Hepatocyte (in vitro differentiated cells): ENCODE data around the gene ASXL1. TPM values are rescaled to one million over a fixed set of nuclear protein-coding genes. Genes with fewer than 3 reads are reported as not detected.

Experiments
- DNase-seq: peaks from one replicate; pipeline ENCODE4 v3.0.0-alpha.2; 2016; ENCODE audit warnings: low spot score
- H2AFZ ChIP-seq: fragments of 200-600 bp; sonication (generic); 2 replicates; pipeline ENCODE4 v1.6.0; 2016; ENCODE audit warnings: antibody characterized with exemption, mild to moderate bottlenecking
- H3K27ac ChIP-seq: fragments of 200-600 bp; sonication (generic); 2 replicates; pipeline ENCODE4 v1.5.1; 2016; ENCODE audit warnings: mild to moderate bottlenecking
- H3K27me3 ChIP-seq: fragments of 200-600 bp; sonication (generic); 2 replicates; pipeline ENCODE4 v1.6.1; 2016
- H3K36me3 ChIP-seq: fragments of 200-600 bp; sonication (generic); replicated peaks from 2 replicates; pipeline ENCODE4 v1.5.1; 2016; ENCODE audit warnings: low read depth; ENCODE audit not compliant: insufficient read depth
- H3K4me1 ChIP-seq: fragments of 200-600 bp; sonication (generic); 2 replicates; pipeline ENCODE4 v1.5.1; 2016; ENCODE audit warnings: mild to moderate bottlenecking, moderate library complexity; ENCODE audit not compliant: insufficient read depth
- H3K4me2 ChIP-seq: fragments of 200-600 bp; sonication (generic); 2 replicates; pipeline ENCODE4 v1.6.0; 2016
- H3K4me3 ChIP-seq: fragments of 200-600 bp; sonication (generic); 2 replicates; pipeline ENCODE4 v1.5.1; 2016; ENCODE audit warnings: mild to moderate bottlenecking
- H3K79me2 ChIP-seq: fragments of 200-600 bp; sonication (generic); 2 replicates; pipeline ENCODE4 v1.6.0; 2017; ENCODE audit warnings: mild to moderate bottlenecking
- H3K9me2 ChIP-seq: fragments of 200-600 bp; sonication (generic); replicated peaks from 2 replicates; pipeline ENCODE4 v1.6.0; 2017; ENCODE audit warnings: mild to moderate bottlenecking; ENCODE audit not compliant: insufficient read depth
- H3K9me3 ChIP-seq: fragments of 200-600 bp; sonication (generic); 2 replicates; pipeline ENCODE4 v1.5.1; 2016; ENCODE audit warnings: low read depth, mild to moderate bottlenecking
- H4K20me1 ChIP-seq: fragments of 200-600 bp; sonication (generic); 2 replicates; pipeline ENCODE4 v1.6.0; 2016; ENCODE audit warnings: mild to moderate bottlenecking; ENCODE audit not compliant: insufficient read depth, poor library complexity, severe bottlenecking
- EZH2 ChIP-seq: fragments of 200-600 bp; sonication (generic); IDR thresholded peaks from 2 replicates; pipeline ENCODE4 v1.6.1; 2016; ENCODE audit warnings: antibody characterized with exemption, mild to moderate bottlenecking, borderline replicate concordance
- EZH2phosphoT487 ChIP-seq: fragments of 200-600 bp; sonication (generic); IDR thresholded peaks from one replicate; pipeline ENCODE4 v1.6.1; 2018; ENCODE audit warnings: antibody characterized with exemption, mild to moderate bottlenecking, low read depth, moderate library complexity; ENCODE audit not compliant: unreplicated experiment, severe bottlenecking
- WGBS: methylation state at CpG from one replicate; pipeline ENCODE4 v1.1.6; 2016; ENCODE audit warnings: low lambda C conversion rate; ENCODE audit errors: missing lambda C conversion rate; 5-methylcytosine and 5-hydroxymethylcytosine counted together
- polyA plus RNA-seq: library from polyadenylated mRNA; unstranded; fragments of >200 nt; fragmentation: Nextera tagmentation; extraction: Ambion mirVana; gene quantifications from 2 replicates; pipeline ENCODE4 v1.2.1, GENCODE V29; 2016
- total RNA-seq: library from RNA; depleted of rRNA; stranded (reverse); fragments of >200 nt; gene quantifications from 2 replicates; pipeline ENCODE4 v1.2.3, GENCODE V29; 2014
- TF ChIP-seq, protein P1 (sequence below): fragments of 200-600 bp; sonication (generic); IDR thresholded peaks from 2 replicates; pipeline ENCODE4 v1.5.1; 2016; ENCODE audit warnings: antibody characterized with exemption, mild to moderate bottlenecking; ENCODE audit not compliant: poor library complexity

ASXL1 gene
- total and polyA plus RNA-seq, 2 experiments from 2014 or later = 82.0 to 95.6 TPM

DNA sequence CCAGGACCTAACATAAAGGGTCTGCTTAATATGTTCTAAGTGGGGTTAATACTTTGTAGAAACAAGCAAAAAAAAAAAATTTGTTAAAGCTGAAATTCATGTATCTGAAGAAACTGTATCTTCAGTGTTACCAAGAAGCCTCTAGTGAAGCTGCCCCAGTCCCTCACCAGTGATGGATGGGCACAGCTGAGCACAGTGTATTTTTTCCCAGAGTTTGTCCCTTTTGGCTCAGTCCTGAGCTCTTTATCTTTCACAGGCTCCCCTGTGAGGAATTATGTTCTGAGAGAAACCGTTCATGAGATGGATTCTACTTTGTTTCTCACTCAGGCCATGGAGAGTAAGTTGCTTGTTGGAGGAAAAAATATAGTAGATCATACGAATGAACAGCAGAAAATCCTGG is 42.2 kb upstream of the ASXL1 start:
- no peak for TF ChIP-seq EZH2
- no peak for TF ChIP-seq EZH2phosphoT487
- TF ChIP-seq, protein P1, sequence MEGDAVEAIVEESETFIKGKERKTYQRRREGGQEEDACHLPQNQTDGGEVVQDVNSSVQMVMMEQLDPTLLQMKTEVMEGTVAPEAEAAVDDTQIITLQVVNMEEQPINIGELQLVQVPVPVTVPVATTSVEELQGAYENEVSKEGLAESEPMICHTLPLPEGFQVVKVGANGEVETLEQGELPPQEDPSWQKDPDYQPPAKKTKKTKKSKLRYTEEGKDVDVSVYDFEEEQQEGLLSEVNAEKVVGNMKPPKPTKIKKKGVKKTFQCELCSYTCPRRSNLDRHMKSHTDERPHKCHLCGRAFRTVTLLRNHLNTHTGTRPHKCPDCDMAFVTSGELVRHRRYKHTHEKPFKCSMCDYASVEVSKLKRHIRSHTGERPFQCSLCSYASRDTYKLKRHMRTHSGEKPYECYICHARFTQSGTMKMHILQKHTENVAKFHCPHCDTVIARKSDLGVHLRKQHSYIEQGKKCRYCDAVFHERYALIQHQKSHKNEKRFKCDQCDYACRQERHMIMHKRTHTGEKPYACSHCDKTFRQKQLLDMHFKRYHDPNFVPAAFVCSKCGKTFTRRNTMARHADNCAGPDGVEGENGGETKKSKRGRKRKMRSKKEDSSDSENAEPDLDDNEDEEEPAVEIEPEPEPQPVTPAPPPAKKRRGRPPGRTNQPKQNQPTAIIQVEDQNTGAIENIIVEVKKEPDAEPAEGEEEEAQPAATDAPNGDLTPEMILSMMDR = no peak
- H3K27me3 ChIP-seq = no peaks in the 10 kb centered on the region
- H3K4me2 ChIP-seq = no peak overlapping the region
- H4K20me1 ChIP-seq = no peaks in the 10 kb centered on the region
- H3K36me3 ChIP-seq = no peaks in the 10 kb centered on the region
- H3K9me2 ChIP-seq = no peaks in the 10 kb centered on the region
- H3K4me1 ChIP-seq = no peaks in the 10 kb centered on the region
- H3K9me3 ChIP-seq = no peaks in the 10 kb centered on the region
- H3K79me2 ChIP-seq = peaks cover 17% of the 10 kb centered on the region
- no peak overlapping the region for H3K4me3 ChIP-seq
- 85% methylated on average over 2 of the region's 2 CpGs for WGBS
- no peak for DNase-seq
- H3K27ac ChIP-seq = no peak overlapping the region
- H2AFZ ChIP-seq = no peak overlapping the region

DNA sequence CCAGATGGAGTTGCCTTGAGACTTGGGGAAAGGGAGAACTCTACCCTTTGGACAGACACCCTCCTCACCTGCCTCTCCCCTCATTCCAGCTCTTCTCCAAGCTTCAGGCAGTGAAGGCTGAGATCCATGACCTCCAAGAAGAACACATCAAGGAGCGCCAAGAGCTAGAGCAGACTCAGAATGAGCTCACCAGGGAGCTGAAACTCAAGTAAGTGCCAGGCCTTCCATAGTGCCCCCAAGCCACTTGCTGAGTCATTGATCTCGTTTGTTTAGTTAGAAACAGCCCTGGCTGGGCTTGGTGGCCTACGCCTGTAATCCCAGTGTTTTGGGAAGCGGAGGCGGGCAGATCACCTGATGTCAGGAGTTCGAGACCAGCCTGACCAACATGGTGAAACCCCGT is 41.5 kb upstream of the ASXL1 start:
- H3K36me3 ChIP-seq = no peaks in the 10 kb centered on the region

DNA sequence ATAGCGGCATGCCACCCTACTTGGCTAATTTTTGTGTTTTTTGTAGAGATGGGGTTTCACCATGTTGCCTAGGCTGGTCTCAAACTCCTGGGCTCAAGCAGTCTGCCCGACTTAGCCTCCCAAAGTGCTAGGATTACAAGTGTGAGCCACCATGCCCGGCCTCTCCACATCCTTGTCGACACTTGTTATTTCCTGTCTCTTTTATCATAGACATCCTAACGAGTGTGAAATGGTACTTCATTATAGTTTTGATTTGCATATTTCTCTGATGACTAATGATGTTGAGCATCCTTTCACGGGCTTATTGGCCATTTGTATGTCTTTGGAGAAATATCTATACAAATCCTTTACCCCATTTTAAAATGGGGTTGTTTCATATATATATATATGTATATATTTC is 39.0 kb upstream of the ASXL1 start:
- TF ChIP-seq EZH2 (no peak), EZH2phosphoT487 (no peak)
- TF ChIP-seq, protein P1 = no peak
- Histone ChIP-seq H4K20me1 (no peaks in the 10 kb centered on the region), H3K27ac (no peak overlapping the region), H3K79me2 (peaks cover 6% of the 10 kb centered on the region), H2AFZ (no peak overlapping the region), H3K27me3 (no peaks in the 10 kb centered on the region), H3K4me1 (no peaks in the 10 kb centered on the region), H3K4me2 (no peak overlapping the region), H3K4me3 (no peak overlapping the region), H3K9me3 (no peaks in the 10 kb centered on the region), H3K9me2 (no peaks in the 10 kb centered on the region), H3K36me3 (no peaks in the 10 kb centered on the region)
- no peak for DNase-seq
- WGBS = 97% methylated on average over 6 of the region's 6 CpGs

More for the DNA sequence above, 41.5 kb upstream of the ASXL1 start:
- no peak overlapping the region for H3K4me3 ChIP-seq
- no peak for DNase-seq
- no peak overlapping the region for H3K4me2 ChIP-seq
- no peak for TF ChIP-seq EZH2phosphoT487
- no peak for TF ChIP-seq EZH2
- TF ChIP-seq, protein P1 = no peak
- H4K20me1 ChIP-seq = no peaks in the 10 kb centered on the region
- no peaks in the 10 kb centered on the region for H3K4me1 ChIP-seq
- no peak overlapping the region for H2AFZ ChIP-seq
- H3K27ac ChIP-seq = no peak overlapping the region
- H3K27me3 ChIP-seq = no peaks in the 10 kb centered on the region
- H3K9me2 ChIP-seq = no peaks in the 10 kb centered on the region
- peaks cover 15% of the 10 kb centered on the region for H3K79me2 ChIP-seq
- no peaks in the 10 kb centered on the region for H3K9me3 ChIP-seq
- WGBS = 95% methylated on average over 7 of the region's 7 CpGs

DNA sequence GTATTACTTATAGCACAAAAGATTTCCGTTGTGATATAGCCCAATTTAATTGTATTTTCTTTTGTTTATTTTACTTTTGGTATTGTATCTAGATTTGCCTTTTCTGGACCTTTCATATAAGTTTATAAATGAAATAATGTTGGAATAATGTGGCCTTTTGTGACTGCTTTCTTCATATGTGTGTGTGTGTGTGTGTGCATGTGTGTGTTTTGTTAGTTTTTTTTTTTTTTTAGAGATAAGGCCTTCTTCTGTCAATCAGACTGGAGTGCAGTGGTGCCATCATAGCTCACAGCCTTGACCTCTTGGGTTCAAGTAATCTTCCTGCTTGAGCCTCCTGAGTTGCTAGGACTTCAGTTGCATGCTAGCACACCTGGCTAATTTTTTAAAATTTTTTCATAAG is 37.8 kb upstream of the ASXL1 start:
- Histone ChIP-seq H3K4me3 (no peak overlapping the region), H3K4me2 (no peak overlapping the region), H2AFZ (no peak overlapping the region), H3K4me1 (no peaks in the 10 kb centered on the region), H3K36me3 (no peaks in the 10 kb centered on the region), H3K9me2 (no peaks in the 10 kb centered on the region), H3K79me2 (no peaks in the 10 kb centered on the region), H3K27ac (no peak overlapping the region), H3K9me3 (no peaks in the 10 kb centered on the region), H3K27me3 (no peaks in the 10 kb centered on the region), H4K20me1 (no peaks in the 10 kb centered on the region)
- TF ChIP-seq EZH2 (no peak), EZH2phosphoT487 (no peak)
- TF ChIP-seq, protein P1 = no peak
- 91% methylated on average over 1 of the region's 1 CpG for WGBS
- no peak for DNase-seq
